GM19043 (cell line): ENCODE measurements around the gene ZNF546.
A peak's percentile ranks its signal among the peaks of the same experiment; 100 is the strongest.

Experiments used
- ATAC-seq: cut with Tn5 transposase; IDR thresholded peaks from one replicate; pipeline ENCODE4 v1.9.1; 2021; ENCODE audit warnings: low read depth; ENCODE audit not compliant: unreplicated experiment

ZNF546 gene

DNA sequence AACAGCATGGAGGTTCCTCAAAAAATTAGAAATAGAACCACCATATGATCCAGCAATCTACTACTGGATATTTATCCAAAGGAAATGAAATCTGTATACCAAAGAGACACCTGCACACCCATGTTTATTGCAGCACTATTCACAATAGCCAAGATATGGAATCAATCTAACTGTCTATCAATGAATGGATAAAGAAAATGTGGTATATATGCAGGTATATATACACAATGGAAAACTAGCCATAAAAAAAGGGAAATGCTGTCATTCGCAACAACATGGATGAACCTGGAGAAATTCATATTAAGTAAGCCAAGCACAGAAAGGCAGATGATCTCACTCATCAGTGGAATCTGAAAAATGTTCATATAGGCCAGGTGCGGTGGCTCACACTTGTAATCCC is 56.6 kb downstream of the ZNF546 start:
- ATAC-seq, result no peak

DNA sequence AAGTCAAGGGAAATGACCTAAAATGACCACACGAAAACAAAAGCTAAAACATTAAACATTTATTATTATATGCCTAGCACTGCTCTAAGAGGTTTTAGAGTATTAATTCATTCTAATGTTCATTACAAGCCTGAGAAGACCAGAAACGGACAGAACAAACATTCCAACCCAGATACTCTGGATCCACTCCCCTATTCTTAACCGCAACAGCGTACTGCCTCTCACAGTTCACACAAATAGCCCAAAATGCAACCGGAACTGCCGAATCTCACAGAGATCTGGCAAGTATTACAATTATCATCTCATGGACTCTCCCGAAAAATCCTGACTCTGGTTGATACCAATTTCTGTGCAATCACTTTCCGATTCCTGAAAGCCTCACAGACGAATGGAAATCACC is 57.8 kb downstream of the ZNF546 start:
- ATAC-seq, result no peak

DNA sequence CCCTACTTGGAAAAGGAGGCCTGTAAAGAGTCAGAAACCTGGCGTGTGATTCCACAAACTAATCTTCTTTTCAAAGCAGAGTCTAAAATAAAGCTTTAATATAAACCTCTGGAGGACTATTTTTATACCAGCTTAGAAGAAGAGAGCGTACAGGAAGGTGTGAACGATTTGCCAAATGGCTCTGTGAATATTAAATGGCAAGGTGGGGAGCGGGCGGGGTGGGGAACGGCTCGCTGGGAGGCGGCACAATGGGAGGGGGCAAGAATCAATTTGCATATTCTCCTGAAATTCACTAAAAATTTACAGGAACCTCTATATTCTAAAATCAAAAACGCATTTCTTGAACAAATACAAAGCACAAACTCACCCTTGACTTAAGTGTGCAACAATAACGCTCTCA is 58.2 kb downstream of the ZNF546 start:
- no peak for ATAC-seq

DNA sequence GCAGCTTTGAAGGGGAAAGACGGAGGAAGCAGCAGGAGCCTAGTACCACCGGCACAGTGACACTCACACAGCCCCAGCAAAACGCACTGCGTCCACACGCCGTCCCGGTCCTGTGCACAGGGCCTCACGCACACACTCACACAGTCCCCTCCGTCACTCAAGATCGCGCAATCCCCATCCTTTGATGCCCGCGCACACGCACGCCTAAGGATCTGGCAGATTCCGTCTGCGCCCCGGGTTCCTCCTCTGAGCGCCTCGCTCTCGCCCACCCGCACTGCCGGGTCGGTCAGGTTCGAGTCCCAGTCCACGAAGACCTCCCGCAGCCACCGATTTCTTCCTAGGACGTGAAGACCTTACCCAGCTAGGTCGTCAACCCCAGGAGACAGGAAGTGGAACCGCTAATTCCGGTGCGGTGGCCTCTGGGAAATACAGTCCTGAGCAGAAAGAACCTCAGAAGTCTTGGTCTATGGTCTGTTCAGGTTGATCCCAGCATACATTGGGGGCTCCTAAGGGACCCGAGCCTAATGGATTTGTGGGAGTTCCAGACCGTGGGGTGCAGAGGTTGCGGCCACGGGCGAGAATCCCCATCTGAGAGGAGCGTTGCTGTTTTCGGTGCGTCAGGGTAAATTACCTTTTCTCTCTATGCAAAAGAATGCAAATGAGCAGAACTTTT is 59.1 kb downstream of the ZNF546 start, which contains the start of gene ZNF780B:
ZNF780B (minus strand) TSS at position 400 of the 673 bp plus-strand sequence. CDS start 5,899 bp downstream, outside the sequence.
- peak; percentile 66 for ATAC-seq

DNA sequence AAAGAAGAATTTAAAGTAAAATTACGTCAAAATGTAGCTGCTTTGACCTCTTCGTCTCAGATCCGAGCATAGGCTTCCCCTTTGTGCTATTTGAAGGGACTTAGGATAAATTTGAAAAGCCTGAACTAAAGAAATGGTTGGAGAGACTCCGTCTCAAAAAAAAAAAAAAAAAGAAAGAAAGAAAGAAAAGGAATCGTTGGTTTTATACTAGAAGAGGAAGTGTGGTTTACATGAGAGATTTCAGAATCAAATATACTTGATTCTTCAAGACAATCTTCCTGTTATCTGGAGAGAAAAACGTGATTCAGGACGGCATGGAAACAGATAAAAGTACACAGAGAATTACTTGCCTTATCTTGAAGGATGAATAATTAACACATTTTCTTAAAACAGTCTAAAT is 59.6 kb downstream of the ZNF546 start:
- ATAC-seq, result no peak

DNA sequence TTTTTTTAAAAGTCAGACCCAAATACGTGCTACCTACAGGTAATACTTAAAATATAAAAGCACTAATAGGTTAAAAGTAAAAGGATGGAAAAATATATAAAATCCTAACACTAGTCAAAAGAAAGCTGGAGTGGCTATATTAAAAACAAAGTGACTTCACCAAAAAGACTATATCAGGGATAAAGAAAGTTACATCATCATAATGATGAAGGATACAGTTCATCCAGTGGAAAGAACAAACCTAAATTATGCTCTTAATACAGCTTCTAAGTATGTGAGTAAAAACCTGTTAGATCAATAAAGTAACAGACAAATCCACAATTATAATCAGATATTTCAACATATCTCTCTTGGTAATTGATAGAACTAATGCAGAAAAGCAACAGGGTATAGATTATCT is 60.3 kb downstream of the ZNF546 start:
- ATAC-seq, result no peak

DNA sequence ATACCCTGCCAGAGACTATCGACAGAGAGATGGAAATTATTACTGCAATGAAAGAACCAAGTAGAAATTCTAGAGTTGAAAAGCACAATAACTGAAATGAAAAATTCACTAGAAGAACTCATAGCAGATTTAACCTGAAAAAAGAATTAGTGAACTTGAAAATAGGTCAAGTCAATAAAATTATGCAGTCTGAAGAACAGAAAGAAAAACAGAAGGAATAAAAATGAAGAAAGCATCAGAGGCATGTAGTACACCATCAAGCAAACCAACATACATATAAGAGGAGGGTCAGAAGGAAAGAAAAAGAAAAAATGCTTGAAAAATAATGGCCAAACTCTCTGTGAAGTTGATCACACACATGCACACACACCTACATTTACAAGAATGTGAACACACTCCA is 62.8 kb downstream of the ZNF546 start:
- ATAC-seq, result no peak

DNA sequence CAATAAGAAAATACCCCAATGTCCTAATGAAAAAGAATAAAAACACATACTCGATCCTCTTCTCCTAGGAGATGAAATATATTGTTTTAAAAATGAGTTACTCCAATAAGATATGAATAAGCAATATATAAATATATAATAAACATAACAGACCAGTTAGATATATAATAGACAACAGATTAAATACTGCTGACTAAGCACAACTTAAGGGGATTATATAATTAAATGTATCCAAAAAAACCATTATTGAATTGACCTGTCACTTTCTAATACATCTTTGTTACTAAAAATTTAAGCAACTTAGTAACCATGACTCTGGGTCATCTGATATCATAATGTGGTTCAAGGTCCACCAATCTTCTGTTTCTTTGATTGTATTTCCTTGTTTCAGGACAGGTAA is 73.2 kb downstream of the ZNF546 start:
- no peak for ATAC-seq
